GM12801 (cell line): ENCODE data around the gene TIGD1.

Experiments
- CTCF ChIP-seq: IDR thresholded peaks from one replicate; pipeline ENCODE4 v1.5.1; 2011; ENCODE audit warnings: control low read depth; ENCODE audit not compliant: insufficient read length; ENCODE audit errors: extremely low read depth

TIGD1 gene

GRCh38 chr2:232576995-232577394 is 26.6 kb upstream of the TIGD1 start:
- TF ChIP-seq CTCF, result no peak

- TF ChIP-seq CTCF, result no peak
Measured at GRCh38 chr2:232575404-232575746, 25.0 kb upstream of the TIGD1 start.

GRCh38 chr2:232574674-232575403 is 24.5 kb upstream of the TIGD1 start:
- no peak for TF ChIP-seq CTCF

GRCh38 chr2:232573771-232574435 is 23.5 kb upstream of the TIGD1 start:
- no peak for TF ChIP-seq CTCF

- no peak for TF ChIP-seq CTCF
Measured at GRCh38 chr2:232573042-232573441, 22.7 kb upstream of the TIGD1 start.

- TF ChIP-seq CTCF, result no peak
Measured at GRCh38 chr2:232571026-232571474, 20.7 kb upstream of the TIGD1 start.

- TF ChIP-seq CTCF, result no peak
Measured at GRCh38 chr2:232569541-232569940, 19.2 kb upstream of the TIGD1 start.
